Fibroblast of skin of right quadriceps (primary cell): ENCODE data around the gene PRRX1.

Source experiments
- DNase-seq: peaks from one replicate; pipeline ENCODE4 v3.0.0-alpha.2; 2013

PRRX1 gene

DNA sequence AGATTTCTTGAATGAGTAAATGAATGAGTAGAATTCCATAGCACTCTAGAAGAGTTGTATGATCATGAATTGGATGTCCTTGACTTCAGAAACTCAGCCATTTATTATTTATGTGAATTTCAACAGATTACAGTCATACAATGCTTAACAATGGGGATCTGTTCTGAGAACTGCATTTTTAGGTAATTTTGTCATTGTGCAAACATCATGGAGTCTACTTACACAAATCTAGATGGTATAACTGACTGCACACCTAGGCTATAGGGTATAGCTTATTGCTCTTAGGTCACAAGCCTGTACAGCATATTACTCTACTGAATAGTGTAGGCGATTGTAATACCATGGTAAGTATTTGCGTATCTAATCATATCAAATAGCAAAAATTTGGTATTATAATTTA, 59.6 kb downstream of the PRRX1 start:
- no peak for DNase-seq

GRCh38 chr1:170725326-170725725, 61.4 kb downstream of the PRRX1 start:
- DNase-seq, result no peak

DNA sequence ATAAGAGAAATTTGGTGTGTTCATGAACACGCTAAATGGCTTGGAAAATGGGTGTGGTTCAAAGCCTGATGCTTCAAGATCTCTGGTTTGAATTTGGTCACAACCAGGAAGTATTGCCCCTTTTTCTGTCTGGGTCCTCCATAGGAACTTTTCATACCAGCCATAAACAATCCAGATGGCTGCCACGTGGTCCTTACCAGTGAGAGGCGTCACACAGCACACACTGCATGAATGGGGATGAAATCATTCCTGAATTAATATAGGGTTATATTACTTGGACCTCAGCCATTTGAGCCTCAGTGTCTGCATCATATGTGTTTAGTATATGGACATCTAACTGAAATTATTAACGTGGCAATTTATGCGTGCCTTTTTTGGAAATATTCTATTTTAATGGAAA, 64.0 kb downstream of the PRRX1 start:
- peak; percentile 75 for DNase-seq

- peak; percentile 61 for DNase-seq
Observed at GRCh38 chr1:170729225-170730002, 65.5 kb downstream of the PRRX1 start.

GRCh38 chr1:170730014-170730413, 66.1 kb downstream of the PRRX1 start:
- no peak for DNase-seq

- peak; percentile 73 for DNase-seq
Observed at GRCh38 chr1:170730438-170730837, 66.5 kb downstream of the PRRX1 start.

- DNase-seq, result no peak
Observed at GRCh38 chr1:170731566-170732251, 67.8 kb downstream of the PRRX1 start.

DNA sequence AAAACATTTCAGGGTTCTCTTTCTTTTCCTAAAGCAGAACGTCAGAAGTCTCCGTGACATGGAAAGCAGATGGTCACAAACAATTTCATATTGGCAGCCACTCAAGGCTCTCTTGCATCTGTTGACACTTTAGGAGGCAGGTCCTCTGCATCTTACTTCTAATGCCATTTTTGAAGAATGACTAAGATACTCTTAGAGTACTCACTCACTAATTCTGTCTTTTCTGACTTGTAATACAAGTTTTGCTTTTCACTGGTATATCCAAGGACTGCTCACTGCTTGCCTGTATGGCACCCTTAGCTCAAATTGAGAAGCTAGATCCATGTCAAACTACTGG, 68.3 kb downstream of the PRRX1 start:
- peak; percentile 73 for DNase-seq

DNA sequence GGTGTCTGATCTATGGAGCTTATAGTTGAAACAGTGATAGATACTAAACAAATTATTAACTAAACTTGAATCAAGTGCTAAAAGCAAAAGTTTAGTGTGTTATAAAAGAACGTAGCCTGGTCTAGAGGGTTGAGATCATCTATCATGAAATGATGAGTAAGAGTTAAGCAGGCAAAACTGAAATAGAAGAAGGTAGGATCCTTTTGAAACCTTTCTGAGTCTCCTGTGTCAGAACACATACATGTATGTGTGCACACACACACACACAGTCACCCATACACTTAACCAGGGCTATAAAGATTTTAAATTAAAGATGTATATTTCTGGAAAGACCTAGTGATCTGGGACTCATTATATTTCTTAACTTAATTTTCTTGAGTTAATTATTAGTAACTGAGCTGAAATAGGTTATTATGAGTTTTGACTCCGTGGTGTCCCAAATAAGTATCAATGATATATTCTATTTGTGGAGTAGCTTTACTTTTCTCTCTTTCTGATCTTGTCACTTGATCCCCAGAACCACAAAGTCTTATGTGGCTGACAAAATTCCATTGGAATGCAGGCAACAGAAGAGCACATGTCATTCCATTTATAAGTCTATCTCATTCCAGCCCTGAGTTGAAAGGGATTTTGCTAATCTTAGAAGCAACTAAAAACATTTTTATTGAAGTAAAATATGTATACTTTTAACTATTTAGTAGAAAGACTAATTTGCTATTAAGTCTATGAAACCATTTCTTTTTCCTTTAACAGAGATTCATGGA, 70.7 kb downstream of the PRRX1 start:
- peak; percentile 74 for DNase-seq

- no peak for DNase-seq
Observed at GRCh38 chr1:170735366-170736263, 71.7 kb downstream of the PRRX1 start.

GRCh38 chr1:170739803-170740202, 75.9 kb downstream of the PRRX1 start:
- no peak for DNase-seq

DNA sequence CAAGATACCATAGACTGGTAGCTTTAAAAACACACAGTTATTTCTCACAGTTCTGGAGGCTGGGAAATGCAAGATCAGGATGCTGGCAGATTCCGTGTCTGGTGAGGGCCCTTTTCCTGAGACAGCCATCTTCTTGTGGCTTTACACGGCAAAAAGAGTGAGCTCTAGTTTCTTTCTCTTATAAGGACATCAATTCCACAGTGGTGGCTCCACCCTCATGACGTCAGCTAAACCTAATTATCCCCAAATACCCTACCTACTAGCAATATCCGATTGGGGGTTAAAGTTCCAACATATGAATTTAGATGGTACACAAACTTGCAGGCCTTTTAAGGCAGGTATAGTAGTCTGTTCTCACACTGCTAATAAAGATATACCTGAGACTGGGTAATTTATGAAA, 77.7 kb downstream of the PRRX1 start:
- no peak for DNase-seq

DNA sequence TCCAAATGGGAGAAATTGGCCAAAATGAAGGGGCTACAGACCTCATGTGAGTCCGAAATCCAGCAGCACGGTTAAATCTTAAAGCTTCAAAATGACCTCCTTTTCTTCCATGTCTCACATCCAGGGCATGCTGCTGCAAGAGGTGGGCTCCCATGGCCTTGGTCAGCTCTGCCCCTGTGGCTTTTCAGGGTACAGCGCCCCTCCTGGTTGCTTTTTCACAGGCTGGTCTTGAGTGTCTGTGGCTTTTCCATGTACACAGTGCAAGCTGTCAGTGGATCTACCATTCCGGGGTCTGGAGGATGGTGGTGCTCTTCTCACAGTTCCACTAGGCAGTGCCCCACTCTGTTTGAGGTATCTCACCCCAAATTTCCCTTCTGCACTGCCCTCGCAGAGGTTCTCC, 78.7 kb downstream of the PRRX1 start:
- no peak for DNase-seq

GRCh38 chr1:170743083-170743482, 79.2 kb downstream of the PRRX1 start:
- no peak for DNase-seq

DNA sequence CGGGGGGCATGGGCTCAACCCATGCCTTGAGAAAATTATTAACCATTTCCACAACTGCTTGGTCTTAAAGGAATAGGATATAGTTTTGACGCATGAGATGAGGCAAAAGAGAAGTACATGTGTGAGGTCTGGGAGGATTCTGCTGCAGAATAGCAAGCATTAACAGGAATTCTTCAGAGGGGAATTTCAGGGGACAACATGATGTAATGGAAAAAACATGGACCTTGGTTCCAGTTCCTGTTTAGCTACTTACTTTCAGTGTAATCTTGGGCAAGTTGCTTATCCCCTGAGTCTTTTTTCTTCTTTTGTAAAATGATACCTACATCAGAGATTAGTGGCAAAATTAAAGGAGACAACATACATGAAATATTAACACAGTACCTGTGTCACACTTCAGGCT, 85.6 kb downstream of the PRRX1 start:
- DNase-seq, result no peak

- no peak for DNase-seq
Observed at GRCh38 chr1:170749959-170750358, 86.0 kb downstream of the PRRX1 start.

DNA sequence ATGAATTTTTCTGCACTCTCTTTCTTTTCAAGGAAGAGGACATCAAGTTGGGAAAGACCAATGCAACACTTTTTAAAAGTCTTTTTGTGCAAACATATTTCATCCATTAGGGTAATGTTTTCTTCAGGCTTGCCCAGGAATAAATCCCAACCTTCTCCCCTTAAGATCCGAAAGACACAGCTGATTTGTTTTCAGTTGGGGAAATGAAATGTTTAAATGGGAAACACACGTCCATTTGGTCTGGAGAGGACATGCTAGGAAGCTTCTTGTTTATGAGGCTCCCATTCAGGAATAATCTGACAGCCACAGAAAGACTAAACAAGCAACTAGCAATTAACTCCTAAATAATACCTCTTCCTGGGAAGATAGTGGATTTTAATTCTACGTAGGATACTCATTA, 91.9 kb downstream of the PRRX1 start:
- no peak for DNase-seq

GRCh38 chr1:170758992-170759391, 95.1 kb downstream of the PRRX1 start:
- DNase-seq, result no peak

- no peak for DNase-seq
Observed at GRCh38 chr1:170765279-170765678, 101.3 kb downstream of the PRRX1 start.

DNA sequence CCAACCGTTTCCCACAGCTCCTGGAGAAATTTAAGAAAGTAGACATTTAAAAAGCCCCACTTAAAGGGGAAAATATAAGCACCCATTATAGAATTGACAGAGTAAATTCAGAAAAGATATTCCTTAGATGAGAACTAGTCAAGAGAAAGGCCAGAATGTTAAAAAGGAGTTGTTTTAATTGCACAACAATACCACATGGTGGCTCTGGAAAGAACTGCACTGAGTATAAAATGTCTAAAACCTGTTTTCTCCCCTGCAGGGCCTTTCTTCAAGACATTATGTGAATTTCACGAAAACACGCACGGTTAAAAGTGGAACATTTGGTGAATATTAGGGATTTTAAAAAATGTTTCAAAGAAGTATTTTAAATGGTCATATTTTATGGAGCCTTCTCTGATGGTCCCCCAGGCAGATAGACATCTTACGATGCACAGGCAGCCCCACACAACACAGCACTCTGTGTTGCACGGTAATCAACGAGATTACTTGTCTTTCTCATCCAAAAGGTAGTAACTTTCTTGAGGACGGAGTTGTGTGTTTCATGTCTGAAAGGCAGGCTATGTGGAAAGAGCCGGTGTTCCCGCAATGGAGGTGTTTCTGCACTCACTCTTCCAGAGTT, 101.9 kb downstream of the PRRX1 start:
- DNase-seq, result peak; percentile 61

- DNase-seq, result peak; percentile 3
Observed at GRCh38 chr1:170768929-170769328, 105.0 kb downstream of the PRRX1 start.

DNA sequence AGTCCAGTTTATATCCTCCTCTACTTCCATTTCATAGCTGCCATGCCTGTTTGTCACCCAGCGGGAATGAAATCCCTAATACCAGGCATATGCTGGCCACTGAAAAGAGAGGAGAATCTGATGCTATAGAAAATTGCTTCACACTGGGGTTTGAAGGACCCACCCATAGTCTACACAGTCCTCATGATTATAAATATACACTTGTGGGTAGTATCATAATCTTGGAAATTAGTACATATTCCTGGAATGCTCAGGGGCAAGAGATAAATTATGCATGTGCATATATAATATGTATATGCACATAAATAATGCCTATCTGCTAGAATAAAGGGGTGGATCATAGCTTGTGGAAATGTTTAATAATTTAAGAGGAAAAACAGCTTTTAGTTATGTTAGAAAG, 105.8 kb downstream of the PRRX1 start:
- no peak for DNase-seq
